NCI-H748 (cell line): ENCODE results near the gene SPTBN2.

Experiments
- DNase-seq: peaks from one replicate; lab custom pipeline; 2025; ENCODE audit not compliant: unreplicated experiment; lab: John Stamatoyannopoulos, UW

The SPTBN2 gene

GRCh38 chr11:66704659-66705360, 24.2 kb downstream of the SPTBN2 start:
- DNase-seq = no peak

DNA sequence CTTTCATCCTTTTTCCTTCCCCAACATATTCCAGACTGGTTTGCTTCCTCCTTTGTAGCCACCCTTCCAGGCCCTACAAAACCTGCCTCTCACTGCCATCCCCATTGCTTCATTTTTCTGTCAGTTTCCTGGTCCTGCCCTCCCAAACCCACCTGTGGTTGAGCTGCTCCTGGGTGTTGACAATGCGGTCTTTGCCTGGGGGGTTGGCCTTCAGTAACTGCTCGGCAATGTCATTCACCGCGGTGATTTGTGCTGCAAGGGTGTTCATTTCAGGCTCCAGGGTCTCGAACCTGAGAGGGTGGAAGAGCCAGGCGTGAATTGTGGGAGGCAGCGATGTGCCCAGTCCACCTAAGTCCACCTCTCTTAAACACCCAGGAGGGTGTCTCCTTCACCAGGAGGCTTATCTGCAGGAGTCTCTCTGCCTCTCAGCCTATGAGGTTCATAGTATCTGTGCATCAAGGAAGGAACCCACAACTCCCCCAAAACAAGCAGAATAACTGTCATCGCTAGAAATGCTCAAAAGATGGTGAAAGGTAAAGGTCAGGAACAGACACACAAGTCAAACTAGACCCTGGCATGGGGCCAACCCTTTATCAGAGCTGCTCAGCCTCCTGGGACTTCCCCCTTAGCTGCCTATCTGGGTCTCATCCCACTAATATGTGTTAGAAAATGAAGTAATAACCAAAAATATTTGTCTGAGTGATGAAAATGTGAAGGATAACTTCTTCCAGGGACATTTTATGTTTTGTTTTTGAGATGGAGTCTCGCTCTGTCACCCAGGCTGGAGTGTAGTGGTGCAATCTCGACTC, 27.4 kb downstream of the SPTBN2 start:
- no peak for DNase-seq

GRCh38 chr11:66700742-66701141, 28.3 kb downstream of the SPTBN2 start:
- DNase-seq = no peak

- no peak for DNase-seq
These were observed 28.7 kb downstream of the SPTBN2 start for GRCh38 chr11:66700337-66700736.

GRCh38 chr11:66698491-66698890, 30.5 kb downstream of the SPTBN2 start:
- no peak for DNase-seq

GRCh38 chr11:66697988-66698387, 31.0 kb downstream of the SPTBN2 start:
- DNase-seq = no peak

DNA sequence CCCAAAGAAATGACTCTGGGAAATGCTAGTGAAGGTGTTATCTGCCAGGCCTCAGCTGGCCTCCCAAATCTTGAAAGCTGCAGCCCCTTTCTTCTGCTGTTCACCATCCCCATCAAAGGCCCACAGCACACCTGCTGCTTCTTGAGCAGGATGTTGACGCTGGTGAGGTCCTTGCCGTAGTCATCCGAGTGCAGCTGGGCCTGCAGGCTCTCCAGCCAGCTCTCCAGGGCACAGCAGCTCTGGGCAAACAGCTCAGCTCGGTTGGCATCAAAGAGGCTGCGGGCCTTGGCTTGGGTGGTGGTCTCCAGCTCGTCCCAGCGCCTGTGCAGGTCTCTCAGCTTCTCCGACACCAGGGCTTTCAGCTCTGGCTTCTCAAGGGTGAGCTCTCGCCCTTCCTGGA, 32.9 kb downstream of the SPTBN2 start:
- DNase-seq = no peak

DNA sequence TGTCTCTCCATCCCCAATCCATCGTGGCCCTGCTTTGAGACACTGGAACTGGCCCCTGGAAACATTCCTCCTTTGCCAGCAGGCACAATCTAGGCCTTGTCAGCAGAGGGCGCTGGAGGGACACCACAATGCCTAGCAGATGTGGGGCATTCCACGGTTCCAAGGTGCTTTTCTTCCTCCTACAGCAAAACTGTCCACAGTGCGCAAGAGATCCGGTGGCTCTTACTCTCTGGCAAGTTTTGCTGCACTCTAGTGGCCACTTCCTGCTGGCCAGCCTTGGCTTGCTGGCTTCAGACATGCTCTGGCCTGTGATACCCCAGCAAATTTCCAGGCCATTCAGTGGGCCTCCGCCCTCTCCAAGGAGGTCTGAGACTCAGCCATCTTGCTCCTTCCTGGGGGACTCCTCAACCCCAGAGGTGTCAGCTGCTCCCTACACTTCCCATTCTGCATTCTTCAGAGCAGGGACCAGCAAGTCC, 34.2 kb downstream of the SPTBN2 start:
- peak; percentile 93 for DNase-seq

GRCh38 chr11:66694056-66694410, 35.0 kb downstream of the SPTBN2 start:
- DNase-seq = no peak

- DNase-seq = no peak
These were observed 35.5 kb downstream of the SPTBN2 start for GRCh38 chr11:66693356-66694055.

DNA sequence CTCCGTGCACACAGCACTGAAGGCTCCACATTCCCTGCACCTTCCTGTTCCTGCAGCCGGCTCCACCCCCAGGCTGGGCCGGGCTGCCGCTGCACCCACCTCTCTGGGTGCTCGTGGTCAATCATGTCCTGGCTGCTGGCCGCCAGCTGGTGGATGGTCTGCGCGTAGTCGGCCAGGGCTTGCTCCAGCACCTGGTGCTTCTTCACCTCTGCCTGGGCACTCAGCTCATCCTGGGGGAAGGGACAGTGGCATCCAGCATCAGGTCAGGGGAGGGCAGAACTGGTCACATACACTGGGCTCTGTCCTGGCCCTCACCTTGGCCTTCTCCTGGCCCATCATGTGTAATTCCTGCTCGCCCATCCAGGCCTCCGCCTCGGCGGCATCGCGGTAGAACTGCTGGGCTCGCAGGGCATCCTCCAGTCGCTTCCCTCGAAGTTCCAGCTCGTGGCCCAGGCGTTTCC, 36.1 kb downstream of the SPTBN2 start:
- DNase-seq = no peak

GRCh38 chr11:66692446-66692845, 36.6 kb downstream of the SPTBN2 start:
- DNase-seq = no peak

GRCh38 chr11:66691311-66691980, 37.6 kb downstream of the SPTBN2 start:
- DNase-seq = no peak

GRCh38 chr11:66689661-66690590, 39.1 kb downstream of the SPTBN2 start:
- no peak for DNase-seq

DNA sequence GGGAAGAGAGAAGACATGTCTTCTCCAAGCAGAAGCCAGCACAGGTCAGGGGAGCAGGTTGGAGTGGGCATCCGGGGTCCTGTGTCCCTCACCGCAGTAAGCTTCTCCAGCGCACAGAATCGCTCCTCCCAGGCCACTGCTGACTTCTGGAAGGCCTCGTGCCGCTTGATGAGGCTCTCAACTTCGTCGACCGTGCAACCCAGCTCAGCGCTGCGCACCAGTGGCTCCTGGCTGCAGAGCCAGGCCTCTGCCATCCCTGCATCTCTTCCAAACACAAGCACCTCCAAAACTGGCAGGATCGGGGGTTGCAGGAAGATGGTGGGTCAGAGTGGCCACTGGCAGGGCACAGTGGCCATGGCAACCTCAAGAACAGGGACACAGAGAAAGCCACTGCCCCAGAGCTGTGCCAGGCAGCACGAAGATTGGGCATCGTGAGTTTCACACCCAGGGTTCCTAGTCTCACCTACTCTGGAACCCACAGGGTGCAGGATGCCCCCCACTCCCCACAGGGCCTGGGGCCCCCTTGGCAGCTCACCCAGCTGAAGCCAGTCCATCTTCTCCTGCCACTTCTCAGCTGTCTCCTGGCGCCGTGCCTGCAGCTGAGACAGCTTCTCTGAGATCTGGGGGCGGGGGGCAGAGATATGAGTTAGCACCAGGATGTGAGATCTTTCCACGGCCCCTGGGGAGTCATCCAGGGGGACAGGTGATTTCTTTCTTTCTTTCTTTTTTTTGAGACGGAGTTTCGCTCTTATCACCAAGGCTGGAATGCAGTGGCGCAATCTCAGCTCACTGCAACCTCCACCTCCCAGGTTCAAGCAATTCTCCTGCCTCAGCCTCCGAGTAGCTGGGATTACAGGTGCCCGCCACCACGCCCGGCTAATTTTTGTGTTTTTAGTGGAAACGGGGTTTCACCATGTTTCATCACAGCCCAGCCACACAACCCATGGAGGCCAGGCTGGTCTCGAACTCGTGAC, 40.2 kb downstream of the SPTBN2 start:
- no peak for DNase-seq

DNA sequence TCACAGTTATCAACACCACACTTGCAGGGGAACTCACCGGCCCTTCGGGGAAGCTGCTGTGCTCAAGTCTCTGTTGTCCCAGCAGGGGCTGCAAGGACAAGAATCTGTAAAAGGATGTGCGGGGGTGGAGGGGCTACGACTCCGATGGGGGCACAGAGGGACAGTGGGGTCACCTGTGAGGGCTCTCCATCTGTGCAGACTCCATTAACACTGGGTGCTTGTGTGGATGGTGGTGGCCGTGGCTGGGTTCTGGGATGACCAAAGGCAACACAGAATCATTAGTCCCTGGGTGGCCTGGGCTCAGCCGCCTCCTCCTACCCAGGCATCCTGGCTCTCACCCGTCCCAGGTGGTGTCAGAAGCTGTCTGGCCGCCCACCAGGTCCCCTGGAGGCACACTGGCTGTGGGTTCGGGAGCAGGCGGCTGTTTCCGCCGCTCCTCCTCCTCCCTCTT, 41.2 kb downstream of the SPTBN2 start:
- no peak for DNase-seq

- DNase-seq = no peak
These were observed 41.9 kb downstream of the SPTBN2 start for GRCh38 chr11:66686801-66687750.
